GM12878 (cell line): ENCODE data around the gene SMC3. TPM values are rescaled to one million over a fixed set of nuclear protein-coding genes. Genes with fewer than 3 reads are reported as not detected.

Source experiments
- ATAC-seq: fragments of 200-7000 bp; cut with Tn5 transposase; 3 replicates; pipeline ENCODE4 v1.9.1; 2020; ENCODE audit warnings: mild to moderate bottlenecking, moderate library complexity
- Bru-seq: library from RNA; stranded (reverse); fragments of 400-500 nt; gene quantifications from one replicate; lab custom pipeline; 2021; lab: Mats Ljungman, UMichigan
- BruChase-seq, 2 experiments: library from RNA; stranded (reverse); fragments of 400-500 nt; gene quantifications; one replicate each; lab custom pipeline; 2021; lab: Mats Ljungman, UMichigan
- BruUV-seq: library from RNA; stranded (reverse); fragments of 400-500 nt; replicated peaks from 2 replicates; lab custom pipeline; 2021; lab: Mats Ljungman, UMichigan
- CTCF ChIA-PET: fragments of 300-600 bp; sonication (Branson Sonifier 250); formaldehyde crosslinking; extraction: SDS; loops from one replicate; lab custom pipeline; 2021; ENCODE audit warnings: inconsistent platforms; lab: Yijun Ruan, JAX
- POLR2A ChIA-PET: fragments of 350-600 bp; formaldehyde crosslinking; extraction: SDS; loops from one replicate; lab custom pipeline; 2021; ENCODE audit warnings: inconsistent platforms; lab: Charles Lee
- RAD21 ChIA-PET: fragments of 300-600 bp; sonication (Branson Sonifier 250); formaldehyde crosslinking; loops from one replicate; lab custom pipeline; 2023; ENCODE audit warnings: antibody characterized with exemption; ENCODE audit not compliant: unreplicated experiment; lab: Charles Lee
- SMC1A ChIA-PET: fragments of 300-600 bp; sonication (Branson Sonifier 250); formaldehyde crosslinking; loops from one replicate; lab custom pipeline; 2023; ENCODE audit not compliant: unreplicated experiment, uncharacterized antibody; lab: Charles Lee
- DNase-seq: peaks from one replicate; pipeline ENCODE4 v3.0.0-alpha.2; 2011; ENCODE audit warnings: low read depth, low spot score
- FAIRE-seq: peaks from 3 replicates; lab custom pipeline; 2011; peaks lifted over from hg19 to GRCh38; lab: Jason Lieb, UNC
- H2AFZ ChIP-seq: 2 replicates; pipeline ENCODE4 v1.6.0; 2011; ENCODE audit warnings: low read depth, low read length, control low read depth; ENCODE audit not compliant: control insufficient read depth
- H3K27ac ChIP-seq: 2 replicates; pipeline ENCODE4 v1.5.1; 2011; ENCODE audit warnings: control low read depth; ENCODE audit not compliant: control insufficient read depth, insufficient read depth
- H3K27me3 ChIP-seq, 2 experiments: replicated peaks in 1 of 2; 2 replicates each; pipeline versions ENCODE4 v1.6.0 to v1.6.1; 2011; ENCODE audit warnings: low read length in 1 of 2; ENCODE audit not compliant: control insufficient read depth in 2 of 2, insufficient read depth in 2 of 2
- H3K36me3 ChIP-seq, 2 experiments: 2 replicates each; pipeline ENCODE4 v1.5.1; 2011; ENCODE audit warnings: low read length in 1 of 2; ENCODE audit not compliant: control insufficient read depth in 2 of 2, insufficient read depth in 2 of 2
- H3K4me1 ChIP-seq: 2 replicates; pipeline ENCODE4 v1.6.1; 2011; ENCODE audit warnings: mild to moderate bottlenecking, low read length, moderate library complexity, mixed read lengths; ENCODE audit not compliant: control insufficient read depth, insufficient read depth
- H3K4me2 ChIP-seq: 2 replicates; pipeline ENCODE4 v1.6.0; 2011; ENCODE audit warnings: control low read depth; ENCODE audit not compliant: control insufficient read depth, insufficient read depth
- H3K4me3 ChIP-seq: fragments of 200-600 bp; sonication (generic); 2 replicates; pipeline ENCODE4 v1.5.1; 2016
- H3K79me2 ChIP-seq: 2 replicates; pipeline ENCODE4 v1.6.0; 2011; ENCODE audit warnings: low read length; ENCODE audit not compliant: control insufficient read depth, insufficient read depth
- H3K9ac ChIP-seq: 2 replicates; pipeline ENCODE4 v1.8.0; 2011; ENCODE audit warnings: low read length, control low read depth, mixed read lengths; ENCODE audit not compliant: control insufficient read depth, insufficient read depth
- H3K9me3 ChIP-seq: replicated peaks from 3 replicates; pipeline ENCODE4 v1.5.1; 2011; ENCODE audit warnings: mild to moderate bottlenecking, low read length; ENCODE audit not compliant: control insufficient read depth, insufficient read depth
- H4K20me1 ChIP-seq: 2 replicates; pipeline ENCODE4 v1.6.0; 2011; ENCODE audit not compliant: control insufficient read depth, insufficient read depth
- ESRRA ChIP-seq: IDR thresholded peaks from 2 replicates; pipeline ENCODE4 v1.6.1; 2012; ENCODE audit warnings: mild to moderate bottlenecking, low read length, improper control_type of control experiment
- IRF3 ChIP-seq: fragments of 450-650 bp; IDR thresholded peaks from 2 replicates; pipeline ENCODE4 v1.6.1; 2014; ENCODE audit warnings: mild to moderate bottlenecking
- KAT2A ChIP-seq: conservative IDR thresholded peaks from 2 replicates; pipeline ENCODE4 v1.6.1; 2011; ENCODE audit warnings: low read depth, low read length; ENCODE audit not compliant: control insufficient read depth
- MYB ChIP-seq: fragments of 150-350 bp; IDR thresholded peaks from 2 replicates; pipeline ENCODE4 v1.6.1; 2014; ENCODE audit warnings: mild to moderate bottlenecking, low read depth, low read length, borderline replicate concordance
- NR2F1 ChIP-seq: fragments of 450-650 bp; conservative IDR thresholded peaks from 2 replicates; pipeline ENCODE4 v1.6.1; 2017; ENCODE audit warnings: mild to moderate bottlenecking
- PML ChIP-seq: IDR thresholded peaks from 2 replicates; pipeline ENCODE4 v1.6.1; 2012; ENCODE audit warnings: low read length, inconsistent platforms
- POLR2A ChIP-seq: IDR thresholded peaks from 2 replicates; pipeline ENCODE4 v1.6.1; 2011; ENCODE audit warnings: low read depth, mild to moderate bottlenecking, low read length
- RAD21 ChIP-seq: IDR thresholded peaks from 2 replicates; pipeline ENCODE4 v1.6.1; 2011; ENCODE audit warnings: mild to moderate bottlenecking, low read depth, low read length, moderate library complexity; ENCODE audit not compliant: insufficient read depth
- RELA ChIP-seq: fragments of 450-650 bp; IDR thresholded peaks from 2 replicates; pipeline ENCODE4 v1.8.0; 2014; ENCODE audit warnings: borderline replicate concordance; ENCODE audit not compliant: partially characterized antibody
- RFX5 ChIP-seq: IDR thresholded peaks from 2 replicates; pipeline ENCODE4 v1.6.1; 2011; ENCODE audit warnings: low read depth, low read length, improper control_type of control experiment
- SIN3A ChIP-seq: IDR thresholded peaks from 2 replicates; pipeline ENCODE4 v1.6.1; 2012; ENCODE audit warnings: low read depth, low read length, improper control_type of control experiment
- SRF ChIP-seq, 2 experiments: IDR thresholded peaks; 2 replicates each; pipeline ENCODE4 v1.6.1; 2011; ENCODE audit warnings: low read depth in 2 of 2, low read length in 2 of 2, mild to moderate bottlenecking in 1 of 2, moderate library complexity in 1 of 2
- WGBS: methylation state at CpG from one replicate; pipeline ENCODE4 v1.1.6; 2016; ENCODE audit warnings: low lambda C conversion rate; ENCODE audit not compliant: insufficient replicate concordance, insufficient coverage; ENCODE audit errors: missing lambda C conversion rate; 5-methylcytosine and 5-hydroxymethylcytosine counted together
- in situ Hi-C: fragments of 300-500 bp; cut with MboI; formaldehyde crosslinking; loops from 9 replicates; pipeline ENCODE4 v1.14.3; 2018; ENCODE audit warnings: mixed read lengths
- intact Hi-C: fragments of 100-400 bp; cut with micrococcal nuclease; formaldehyde crosslinking; loops from one replicate; pipeline ENCODE4 v1.14.2; 2022; ENCODE audit not compliant: unreplicated experiment
- long read RNA-seq, 2 experiments: library from polyadenylated mRNA; unstranded; transcript quantifications; one replicate each; pipeline ENCODE4 v2.0.0, GENCODE V29; 2019 to 2020
- polyA minus RNA-seq, 3 experiments: library from RNA; depleted of rRNA, polyadenylated mRNA; stranded (reverse); fragments of >200 nt; gene quantifications; 2 replicates each; pipeline ENCODE4 v1.2.3, GENCODE V29; 2011
- polyA plus RNA-seq, 11 experiments: library from polyadenylated mRNA; depleted of rRNA in 4 of 11; unstranded in 6 of 11; stranded (reverse) in 5 of 11; fragments of >200 nt; fragmentation: Nextera tagmentation in 4 of 11; fragmentation: Illumina TruSeq in 1 of 11; extraction: Ambion mirVana in 4 of 11; extraction: Trizol in 1 of 11; gene quantifications; 1 replicate in 1 of 11; 2 replicates in 10 of 11; pipeline versions ENCODE4 v1.2.1 to v1.2.3, GENCODE V29; 2011 to 2016; ENCODE audit warnings: inconsistent platforms in 2 of 11, missing spikeins in 2 of 11, low read depth in 1 of 11
- total RNA-seq, 4 experiments: library from RNA; depleted of rRNA in 3 of 4; stranded (reverse); fragments of >200 nt in 3 of 4; fragmentation: Illumina TruSeq in 1 of 4; extraction: Trizol in 1 of 4; gene quantifications; 2 replicates each; pipeline versions ENCODE4 v1.2.1 to v1.2.3, GENCODE V29; 2013 to 2021
- TF ChIP-seq, protein P1 (sequence below): fragments of 450-650 bp; conservative IDR thresholded peaks from 2 replicates; pipeline ENCODE4 v1.6.1; 2017; ENCODE audit warnings: mild to moderate bottlenecking, moderate library complexity
- TF ChIP-seq, protein P2 (sequence below): fragments of 150-350 bp; IDR thresholded peaks from 2 replicates; pipeline ENCODE4 v1.6.1; 2014; ENCODE audit warnings: mild to moderate bottlenecking, low read depth, low read length

The SMC3 gene
- 32.8 and 35.4 TPM in 2 replicates for total RNA-seq (2013; cell fraction: nucleolus; rRNA removed)
- 33.0 and 41.9 TPM in 2 replicates for total RNA-seq (2014; rRNA removed)
- 82.0 and 83.4 TPM in 2 replicates for total RNA-seq (2014; rRNA removed; fragmentation: Illumina TruSeq; extraction: Trizol)
- total RNA-seq (2021): 53.7 TPM in 2 replicates
- 21.8 TPM for polyA plus RNA-seq (2011; ENCODE audit: low read depth)
- 30.4 and 47.0 TPM in 2 replicates for polyA plus RNA-seq (2011; rRNA removed)
- 7.8 and 9.9 TPM in 2 replicates for polyA plus RNA-seq (2011; cell fraction: cytosol; rRNA removed)
- 12.6 and 21.0 TPM in 2 replicates for polyA plus RNA-seq (2011; cell fraction: nucleus; rRNA removed)
- polyA plus RNA-seq (2012): 30.3 and 38.5 TPM in 2 replicates
- polyA plus RNA-seq (2014; fragmentation: Illumina TruSeq; extraction: Trizol): 81.0 and 96.8 TPM in 2 replicates
- polyA plus RNA-seq (2014; fragmentation: Nextera tagmentation; extraction: Ambion mirVana): 10 to 100 TPM; 31.0 to 43.0 TPM
- 30.6 and 37.7 TPM in 2 replicates for polyA plus RNA-seq (2014; rRNA removed)
- polyA plus RNA-seq (2016; fragmentation: Nextera tagmentation; extraction: Ambion mirVana): 100 to 1,000 TPM; 120 to 123 TPM
- polyA minus RNA-seq (2011; rRNA and poly(A)+ RNA removed): 8.8 and 14.3 TPM in 2 replicates
- 7.8 and 12.1 TPM in 2 replicates for polyA minus RNA-seq (2011; cell fraction: cytosol; rRNA and poly(A)+ RNA removed)
- polyA minus RNA-seq (2011; cell fraction: nucleus; rRNA and poly(A)+ RNA removed): 5.2 and 8.7 TPM in 2 replicates
- Bru-seq, nascent RNA: percentile 93 among the genes with signal in this experiment
- percentile 94 among the genes with signal in this experiment for BruChase-seq, experiment 1, labeled RNA remaining after a 6-hour chase
- BruChase-seq, experiment 2, labeled RNA remaining after a 2-hour chase: percentile 95 among the genes with signal in this experiment
- long read RNA-seq, experiment 1, partial matches to known transcripts: 49 of 53 reads
- long read RNA-seq, experiment 1, other reads (novel, unspliced or antisense): 4 of 53 reads
- long read RNA-seq, experiment 2, partial matches to known transcripts: 294 of 301 reads
- long read RNA-seq, experiment 2, other reads (novel, unspliced or antisense): 7 of 301 reads

GRCh38 chr10:110567201-110568054, at the start of gene SMC3:
Gene SMC3, plus strand, starts transcription at chr10:110567695. Its CDS starts 122 bp downstream, at chr10:110567817.
- intact Hi-C loops (no loop called here), in situ Hi-C loops (no loop called here)
- RAD21 ChIA-PET: interaction anchor here (1.0 to 2.1 kb wide), 3 partner anchors 31 to 262 kb away, joined by 4 to 8 read pairs (median 5); partner anchors contain the start of gene SMNDC1
- under 1% methylated on average over 59 of the region's 64 CpGs for WGBS
- peak; percentile 88 for ATAC-seq
- Histone ChIP-seq H3K9ac (peak within 1 kb of the TSS; percentile 86), H3K79me2 (peaks cover 48% of the 10 kb centered on the region), H3K4me3 (peak within 1 kb of the TSS; percentile 70), H2AFZ (peak within 1 kb of the TSS; percentile 92), H3K36me3 (no peaks in the 10 kb centered on the region), H4K20me1 (no peaks in the 10 kb centered on the region; the same call in 1 of the 2 replicates), H3K4me2 (peak within 1 kb of the TSS; percentile 96), H3K27me3 (no peaks in the 10 kb centered on the region), H3K27ac (peak within 1 kb of the TSS; percentile 88), H3K9me3 (no peaks in the 10 kb centered on the region), H3K4me1 (peaks cover 9% of the 10 kb centered on the region)
- POLR2A ChIA-PET: interaction anchor here (0.9 kb wide), 1 partner anchor 263 kb away, joined by 3 read pairs; no protein-coding TSS in a partner anchor
- peak; percentile 95 for FAIRE-seq
- BruUV-seq: no TSS peak
- SMC1A ChIA-PET: interaction anchor here (0.6 to 2.8 kb wide), 9 partner anchors 13 to 837 kb away, joined by 3 to 15 read pairs (median 3); no protein-coding TSS in a partner anchor
- peak; percentile 85 for DNase-seq
- CTCF ChIA-PET: interaction anchor here (0.8 to 3.1 kb wide), 6 partner anchors 10 to 262 kb away, joined by 3 to 24 read pairs (median 7); partner anchors contain the start of gene SMNDC1
- TF ChIP-seq, protein P1, sequence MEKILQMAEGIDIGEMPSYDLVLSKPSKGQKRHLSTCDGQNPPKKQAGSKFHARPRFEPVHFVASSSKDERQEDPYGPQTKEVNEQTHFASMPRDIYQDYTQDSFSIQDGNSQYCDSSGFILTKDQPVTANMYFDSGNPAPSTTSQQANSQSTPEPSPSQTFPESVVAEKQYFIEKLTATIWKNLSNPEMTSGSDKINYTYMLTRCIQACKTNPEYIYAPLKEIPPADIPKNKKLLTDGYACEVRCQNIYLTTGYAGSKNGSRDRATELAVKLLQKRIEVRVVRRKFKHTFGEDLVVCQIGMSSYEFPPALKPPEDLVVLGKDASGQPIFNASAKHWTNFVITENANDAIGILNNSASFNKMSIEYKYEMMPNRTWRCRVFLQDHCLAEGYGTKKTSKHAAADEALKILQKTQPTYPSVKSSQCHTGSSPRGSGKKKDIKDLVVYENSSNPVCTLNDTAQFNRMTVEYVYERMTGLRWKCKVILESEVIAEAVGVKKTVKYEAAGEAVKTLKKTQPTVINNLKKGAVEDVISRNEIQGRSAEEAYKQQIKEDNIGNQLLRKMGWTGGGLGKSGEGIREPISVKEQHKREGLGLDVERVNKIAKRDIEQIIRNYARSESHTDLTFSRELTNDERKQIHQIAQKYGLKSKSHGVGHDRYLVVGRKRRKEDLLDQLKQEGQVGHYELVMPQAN: peak; percentile 94
- TF ChIP-seq ESRRA: peak; percentile 67; the same call in 1 of the 2 replicates
- peak; percentile 77; the same call in 1 of the 2 replicates for TF ChIP-seq SIN3A
- TF ChIP-seq MYB: no peak
- peak; percentile 69 for TF ChIP-seq RELA
- TF ChIP-seq RAD21: no peak
- no peak for TF ChIP-seq KAT2A
- peak; percentile 88 for TF ChIP-seq POLR2A
- TF ChIP-seq IRF3: peak; percentile 34; the same call in 1 of the 2 replicates
- TF ChIP-seq, protein P2, sequence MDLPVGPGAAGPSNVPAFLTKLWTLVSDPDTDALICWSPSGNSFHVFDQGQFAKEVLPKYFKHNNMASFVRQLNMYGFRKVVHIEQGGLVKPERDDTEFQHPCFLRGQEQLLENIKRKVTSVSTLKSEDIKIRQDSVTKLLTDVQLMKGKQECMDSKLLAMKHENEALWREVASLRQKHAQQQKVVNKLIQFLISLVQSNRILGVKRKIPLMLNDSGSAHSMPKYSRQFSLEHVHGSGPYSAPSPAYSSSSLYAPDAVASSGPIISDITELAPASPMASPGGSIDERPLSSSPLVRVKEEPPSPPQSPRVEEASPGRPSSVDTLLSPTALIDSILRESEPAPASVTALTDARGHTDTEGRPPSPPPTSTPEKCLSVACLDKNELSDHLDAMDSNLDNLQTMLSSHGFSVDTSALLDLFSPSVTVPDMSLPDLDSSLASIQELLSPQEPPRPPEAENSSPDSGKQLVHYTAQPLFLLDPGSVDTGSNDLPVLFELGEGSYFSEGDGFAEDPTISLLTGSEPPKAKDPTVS: no peak
- TF ChIP-seq PML: peak; percentile 75; the same call in 1 of the 2 replicates
- peak; percentile 76 for TF ChIP-seq NR2F1
- no peak for TF ChIP-seq RFX5
- TF ChIP-seq SRF (IDR thresholded peaks at IDR 0.05; ENCODE audit: low read depth in 2 of 2, low read length in 2 of 2): no peak
